NOMO-1 treated with DMSO at 0.1 percent for 48 hours (cell line): ENCODE data around the gene TXNDC5.
A peak's percentile ranks its signal among the peaks of the same experiment; 100 is the strongest.
"Not testable (repeated sequence)": the region's sequence is repeated elsewhere in the genome, so short reads cannot be mapped to it uniquely, and the experiment has no call there.

Source experiments
- DNase-seq: peaks from one replicate; lab custom pipeline; 2025; ENCODE audit not compliant: unreplicated experiment; lab: John Stamatoyannopoulos, UW

TXNDC5 gene

GRCh38 chr6:7914991-7915789 lies 4.6 kb upstream of the TXNDC5 start:
- no peak for DNase-seq

GRCh38 chr6:7914311-7914710 lies 3.7 kb upstream of the TXNDC5 start:
- no peak for DNase-seq

GRCh38 chr6:7912736-7913517 lies 2.3 kb upstream of the TXNDC5 start:
- DNase-seq: no peak

- DNase-seq: no peak
Observed at GRCh38 chr6:7912024-7912423, 1.4 kb upstream of the TXNDC5 start.

GRCh38 chr6:7911345-7911725 lies 747 bp upstream of the TXNDC5 start:
- no peak for DNase-seq

- DNase-seq: no peak
Observed at GRCh38 chr6:7910298-7910653, 312 bp downstream of the TXNDC5 start.

GRCh38 chr6:7909323-7910276 lies 988 bp downstream of the TXNDC5 start:
- DNase-seq: peak; percentile 20

GRCh38 chr6:7907159-7907558 lies 3.4 kb downstream of the TXNDC5 start:
- DNase-seq: no peak

GRCh38 chr6:7906741-7907140 lies 3.8 kb downstream of the TXNDC5 start:
- DNase-seq: no peak

GRCh38 chr6:7905416-7905815 lies 5.2 kb downstream of the TXNDC5 start:
- no peak for DNase-seq

- DNase-seq: no peak
Observed at GRCh38 chr6:7904654-7905319, 5.8 kb downstream of the TXNDC5 start.

- no peak for DNase-seq
Observed at GRCh38 chr6:7903673-7904072, 6.9 kb downstream of the TXNDC5 start.

GRCh38 chr6:7902867-7903266 lies 7.7 kb downstream of the TXNDC5 start:
- DNase-seq: no peak

- DNase-seq: no peak
Observed at GRCh38 chr6:7902221-7902620, 8.4 kb downstream of the TXNDC5 start.

- no peak for DNase-seq
Observed at GRCh38 chr6:7901780-7902179, 8.8 kb downstream of the TXNDC5 start.

- DNase-seq: no peak
Observed at GRCh38 chr6:7901056-7901455, 9.5 kb downstream of the TXNDC5 start.

GRCh38 chr6:7900621-7901020 lies 10.0 kb downstream of the TXNDC5 start:
- no peak for DNase-seq

GRCh38 chr6:7899889-7900213 lies 10.7 kb downstream of the TXNDC5 start:
- no peak for DNase-seq

- no peak for DNase-seq
Observed at GRCh38 chr6:7899101-7899888, 11.3 kb downstream of the TXNDC5 start.

GRCh38 chr6:7898193-7898586 lies 12.4 kb downstream of the TXNDC5 start:
- not testable (repeated sequence) for DNase-seq
